Measurements from ENCODE around the gene UHMK1.
"Not testable (repeated sequence)": the region's sequence is repeated elsewhere in the genome, so short reads cannot be mapped to it uniquely, and the experiment has no call there.

The UHMK1 gene

DNA sequence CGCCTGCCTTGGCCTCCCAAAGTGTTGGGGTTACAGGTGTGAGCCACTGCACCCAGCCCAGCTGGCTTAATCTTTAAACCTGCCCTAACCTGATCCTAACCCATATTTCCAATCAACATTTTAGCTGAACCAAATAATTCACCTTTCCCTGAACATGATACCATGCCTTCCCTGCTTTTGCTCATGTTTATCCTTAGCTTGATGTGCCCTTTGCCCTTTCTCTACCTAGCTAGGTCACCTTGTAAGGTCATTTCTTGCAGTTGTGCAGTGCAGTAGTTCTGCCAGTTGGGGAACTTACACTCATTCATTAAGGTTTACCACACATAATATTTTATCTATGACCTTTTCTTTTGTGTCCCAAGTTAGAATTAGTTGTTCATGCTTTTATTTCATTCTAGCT, 69.3 kb downstream of the UHMK1 start:
- no peak for DNase-seq (ENCODE audit: low read depth)

DNA sequence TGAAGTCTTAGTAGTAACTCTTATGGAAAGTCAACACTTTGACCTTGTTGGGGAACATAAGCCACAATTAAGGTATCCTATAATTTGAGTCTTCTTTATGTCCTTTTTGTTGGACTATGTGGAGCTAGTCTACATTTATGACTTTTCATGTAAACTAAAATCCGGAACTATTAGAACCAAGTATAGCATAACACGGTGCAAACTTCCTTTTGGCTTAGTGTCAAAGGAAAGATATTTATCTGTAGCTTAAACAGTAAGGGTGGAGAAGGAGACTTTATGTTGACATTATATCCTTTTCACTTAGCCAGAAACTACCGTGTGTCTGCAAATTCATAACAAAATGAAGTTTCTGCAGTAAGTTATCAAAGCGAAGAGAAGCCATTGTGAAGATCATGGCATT, 71.2 kb downstream of the UHMK1 start:
- DNase-seq (ENCODE audit: low read depth) = no peak

DNA sequence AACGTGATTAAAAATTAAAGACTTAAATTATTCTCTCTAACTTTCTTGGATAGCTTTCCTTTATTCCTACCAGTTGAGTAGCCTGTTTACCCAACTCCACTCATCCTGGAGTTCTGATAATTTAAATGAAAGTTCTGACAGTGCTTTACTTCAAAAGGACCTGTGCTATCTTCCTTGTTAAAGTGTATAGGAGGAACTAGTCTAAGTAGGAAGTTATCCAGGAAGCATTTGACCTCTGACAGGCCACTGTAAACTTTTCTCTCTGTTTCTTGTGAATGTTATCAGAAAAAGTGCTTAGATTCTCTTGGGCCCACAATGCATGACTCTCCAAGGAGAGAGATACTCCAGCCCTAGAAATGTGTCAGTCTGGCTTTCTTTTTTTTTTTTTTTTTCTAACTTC, 73.1 kb downstream of the UHMK1 start:
- DNase-seq (ENCODE audit: low read depth) = no peak

DNA sequence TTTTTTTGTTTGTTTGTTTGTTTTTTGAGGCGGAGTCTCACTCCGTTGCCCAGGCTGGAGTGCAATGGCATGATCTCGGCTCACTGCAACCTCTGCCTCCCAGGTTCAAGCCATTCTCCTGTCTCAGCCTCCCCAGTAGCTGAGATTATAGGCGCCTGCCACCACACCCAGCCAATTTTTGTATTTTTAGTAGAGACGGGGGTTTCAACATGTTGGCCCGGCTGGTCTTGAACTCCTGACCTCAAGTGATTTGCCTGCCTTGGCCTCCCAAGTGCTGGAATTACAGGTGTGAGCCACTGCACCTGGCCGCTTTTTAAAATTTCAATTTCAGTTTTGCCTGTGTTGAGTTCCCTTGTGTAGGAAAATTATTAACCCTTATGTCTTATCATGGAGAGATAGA, 73.5 kb downstream of the UHMK1 start:
- not testable (repeated sequence) for DNase-seq (ENCODE audit: low read depth)

DNA sequence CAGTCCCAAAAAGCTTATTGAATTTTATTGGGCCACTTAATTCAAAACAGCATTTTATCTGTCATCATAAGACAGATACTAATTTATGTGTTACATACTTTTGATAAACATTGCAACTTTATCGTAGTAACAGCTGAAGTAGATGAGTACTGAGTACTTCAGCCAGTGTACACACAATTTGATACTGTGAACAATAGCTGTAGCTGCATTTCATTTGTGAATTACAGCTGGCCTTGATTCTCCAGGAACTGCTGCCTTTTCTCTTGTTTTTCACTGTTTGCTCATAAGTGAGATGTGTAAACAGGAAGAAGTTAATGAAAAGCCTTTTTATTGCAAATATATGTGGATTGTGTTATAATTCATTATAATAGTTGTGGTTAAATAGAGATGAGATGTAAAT, 74.1 kb downstream of the UHMK1 start:
- no peak for DNase-seq (ENCODE audit: low read depth)

DNA sequence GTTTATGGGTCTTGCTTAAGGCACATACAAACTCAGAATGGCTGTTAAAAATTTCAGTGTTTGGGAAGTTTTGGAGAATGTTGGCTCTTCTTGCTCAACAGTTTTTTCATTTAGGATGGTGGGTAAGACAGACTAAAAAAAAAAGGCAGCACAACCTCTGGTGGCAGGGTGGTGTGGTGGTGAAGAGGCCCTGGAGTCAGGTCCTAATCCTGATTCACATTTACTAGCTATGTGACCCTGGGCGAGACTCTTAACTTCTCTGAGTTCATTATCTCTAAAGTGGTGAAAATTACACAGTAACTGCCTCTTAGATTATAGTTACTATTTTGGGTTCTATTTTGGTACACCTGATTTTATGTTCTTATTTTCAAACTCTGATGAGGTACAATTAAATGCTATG, 75.5 kb downstream of the UHMK1 start:
- DNase-seq (ENCODE audit: low read depth) = no peak

DNA sequence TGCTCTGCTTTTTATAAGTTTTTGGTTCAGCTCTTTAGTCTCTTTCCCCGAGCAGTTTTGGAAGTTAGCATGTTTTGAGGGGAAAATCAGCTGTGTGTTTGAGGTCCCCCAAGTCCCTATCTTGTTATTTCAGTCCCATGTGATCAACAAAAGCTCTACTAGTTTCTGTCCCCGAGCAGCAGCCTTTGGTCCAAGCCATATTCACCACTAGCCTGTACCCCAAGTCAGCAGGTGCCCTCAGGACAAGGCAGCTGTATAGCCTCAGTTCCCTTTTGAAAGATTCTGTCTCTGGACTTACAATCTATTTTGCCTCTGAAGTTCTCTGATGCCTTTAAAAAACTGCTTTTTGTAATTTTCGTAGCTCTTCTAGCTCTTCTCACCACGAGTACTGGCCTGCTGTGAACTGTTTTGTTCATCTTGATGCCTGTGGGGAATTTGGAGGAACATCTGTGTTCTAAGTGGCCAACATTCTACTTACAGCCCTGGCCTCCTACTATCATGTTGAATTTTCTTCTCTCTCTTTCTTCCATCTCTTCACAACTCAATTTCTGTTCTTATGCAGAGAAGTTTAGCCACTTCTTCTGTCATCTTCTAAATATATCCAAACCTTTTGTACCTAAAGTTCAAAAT, 80.6 kb downstream of the UHMK1 start:
- no peak for DNase-seq (ENCODE audit: low read depth)

DNA sequence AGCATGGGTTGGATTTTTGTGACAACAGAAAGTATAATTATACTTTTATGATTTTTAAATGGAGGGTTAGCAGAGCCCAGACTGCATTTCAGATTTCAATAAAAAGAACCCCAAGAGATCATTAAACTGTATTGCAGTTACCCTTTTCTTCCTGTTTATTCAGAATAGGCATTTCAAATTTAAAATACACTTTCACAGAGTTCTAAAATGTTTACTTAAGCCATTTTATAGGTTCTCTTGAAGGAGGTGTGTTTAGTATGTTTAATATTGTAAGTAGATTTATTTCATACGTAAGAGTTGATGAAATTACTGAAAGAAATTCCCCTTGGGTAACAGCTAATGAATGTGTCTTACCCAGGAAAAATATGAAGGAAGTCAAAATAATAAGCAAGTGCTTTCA, 81.3 kb downstream of the UHMK1 start:
- DNase-seq (ENCODE audit: low read depth) = no peak
